ENCODE results near the gene XCL1.
A peak's percentile ranks its signal among the peaks of the same experiment; 100 is the strongest.

Gene XCL1

DNA sequence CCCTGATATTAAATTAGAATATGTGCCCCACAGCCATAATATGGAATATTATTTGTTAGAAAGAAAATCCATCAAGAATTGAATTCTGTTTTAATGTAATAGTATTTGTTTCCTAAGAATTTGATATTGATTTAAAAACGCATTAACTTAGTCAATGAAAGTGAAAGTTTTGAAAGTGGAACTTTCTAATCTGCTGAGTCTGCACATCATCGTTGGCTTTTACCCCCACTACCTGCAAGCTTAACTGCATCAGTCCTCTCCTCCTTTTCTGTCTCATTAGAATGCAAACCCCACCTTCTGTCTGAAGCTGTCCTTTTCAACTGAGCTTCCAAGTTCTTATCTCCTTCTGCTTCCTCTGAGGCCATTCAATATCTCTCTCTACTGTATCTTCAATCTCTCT is 42.5 kb downstream of the XCL1 start:
- no peak for TF ChIP-seq TAF1 (IDR thresholded peaks at IDR 0.05; ENCODE audit: borderline replicate concordance, insufficient read depth, low read length)
- TF ChIP-seq, protein P1, sequence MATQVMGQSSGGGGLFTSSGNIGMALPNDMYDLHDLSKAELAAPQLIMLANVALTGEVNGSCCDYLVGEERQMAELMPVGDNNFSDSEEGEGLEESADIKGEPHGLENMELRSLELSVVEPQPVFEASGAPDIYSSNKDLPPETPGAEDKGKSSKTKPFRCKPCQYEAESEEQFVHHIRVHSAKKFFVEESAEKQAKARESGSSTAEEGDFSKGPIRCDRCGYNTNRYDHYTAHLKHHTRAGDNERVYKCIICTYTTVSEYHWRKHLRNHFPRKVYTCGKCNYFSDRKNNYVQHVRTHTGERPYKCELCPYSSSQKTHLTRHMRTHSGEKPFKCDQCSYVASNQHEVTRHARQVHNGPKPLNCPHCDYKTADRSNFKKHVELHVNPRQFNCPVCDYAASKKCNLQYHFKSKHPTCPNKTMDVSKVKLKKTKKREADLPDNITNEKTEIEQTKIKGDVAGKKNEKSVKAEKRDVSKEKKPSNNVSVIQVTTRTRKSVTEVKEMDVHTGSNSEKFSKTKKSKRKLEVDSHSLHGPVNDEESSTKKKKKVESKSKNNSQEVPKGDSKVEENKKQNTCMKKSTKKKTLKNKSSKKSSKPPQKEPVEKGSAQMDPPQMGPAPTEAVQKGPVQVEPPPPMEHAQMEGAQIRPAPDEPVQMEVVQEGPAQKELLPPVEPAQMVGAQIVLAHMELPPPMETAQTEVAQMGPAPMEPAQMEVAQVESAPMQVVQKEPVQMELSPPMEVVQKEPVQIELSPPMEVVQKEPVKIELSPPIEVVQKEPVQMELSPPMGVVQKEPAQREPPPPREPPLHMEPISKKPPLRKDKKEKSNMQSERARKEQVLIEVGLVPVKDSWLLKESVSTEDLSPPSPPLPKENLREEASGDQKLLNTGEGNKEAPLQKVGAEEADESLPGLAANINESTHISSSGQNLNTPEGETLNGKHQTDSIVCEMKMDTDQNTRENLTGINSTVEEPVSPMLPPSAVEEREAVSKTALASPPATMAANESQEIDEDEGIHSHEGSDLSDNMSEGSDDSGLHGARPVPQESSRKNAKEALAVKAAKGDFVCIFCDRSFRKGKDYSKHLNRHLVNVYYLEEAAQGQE (IDR thresholded peaks at IDR 0.05; ENCODE audit: insufficient read depth in 1 of 2, low read depth in 2 of 2, low read length in 2 of 2): no peak
- TF ChIP-seq POLR2AphosphoS5 (IDR thresholded peaks at IDR 0.05; ENCODE audit: low read depth, low read length): no peak
- TF ChIP-seq FOXP2 (optimal IDR thresholded peaks at IDR 0.05; ENCODE audit: borderline replicate concordance, extremely low read depth, extremely low read length, insufficient read depth): no peak
- TF ChIP-seq SIN3A (IDR thresholded peaks at IDR 0.05; ENCODE audit: borderline replicate concordance, insufficient read depth, low read length): no peak

DNA sequence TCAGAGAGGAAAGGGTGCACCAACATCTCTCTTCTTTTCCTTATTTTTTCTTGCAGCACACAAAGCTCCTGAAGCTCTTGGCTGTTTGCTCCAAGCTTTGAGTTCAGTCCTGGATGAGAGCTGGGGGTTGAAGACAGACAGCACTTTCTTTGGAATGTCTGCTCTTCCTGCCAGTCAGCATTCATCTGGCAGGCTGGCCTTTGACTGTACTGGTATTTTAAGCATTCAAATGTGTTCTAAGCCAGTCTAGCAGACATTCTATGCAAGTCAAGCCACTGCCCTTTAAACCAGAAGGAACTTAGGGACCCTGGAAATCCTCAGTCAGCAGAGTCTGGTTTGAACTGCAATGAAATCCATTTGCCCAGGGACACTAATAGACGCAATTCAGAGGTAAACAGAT is 45.0 kb downstream of the XCL1 start:
- TF ChIP-seq TAF1 (IDR thresholded peaks at IDR 0.05; ENCODE audit: borderline replicate concordance, insufficient read depth, low read length): no peak
- TF ChIP-seq POLR2AphosphoS5 (IDR thresholded peaks at IDR 0.05; ENCODE audit: low read depth, low read length): no peak

GRCh38 chr1:168623003-168623828 is 46.8 kb downstream of the XCL1 start:
- peak; percentile 10; the same call in 1 of the 2 replicates for TF ChIP-seq TAF1 (IDR thresholded peaks at IDR 0.05; ENCODE audit: borderline replicate concordance, insufficient read depth, low read length)
- no peak for TF ChIP-seq FOXP2 (optimal IDR thresholded peaks at IDR 0.05; ENCODE audit: borderline replicate concordance, extremely low read depth, extremely low read length, insufficient read depth)
- TF ChIP-seq POLR2AphosphoS5 (IDR thresholded peaks at IDR 0.05; ENCODE audit: low read depth, low read length): no peak

- no peak for TF ChIP-seq TAF1 (IDR thresholded peaks at IDR 0.05; ENCODE audit: borderline replicate concordance, insufficient read depth, low read length)
- TF ChIP-seq POLR2AphosphoS5 (IDR thresholded peaks at IDR 0.05; ENCODE audit: low read depth, low read length): no peak
- no peak for TF ChIP-seq FOXP2 (optimal IDR thresholded peaks at IDR 0.05; ENCODE audit: borderline replicate concordance, extremely low read depth, extremely low read length, insufficient read depth)
- no peak for TF ChIP-seq SIN3A (IDR thresholded peaks at IDR 0.05; ENCODE audit: borderline replicate concordance, insufficient read depth, low read length)
- TF ChIP-seq, protein P1 (IDR thresholded peaks at IDR 0.05; ENCODE audit: insufficient read depth in 1 of 2, low read depth in 2 of 2, low read length in 2 of 2): no peak
These were observed 47.4 kb downstream of the XCL1 start for GRCh38 chr1:168623831-168624230.

- TF ChIP-seq TAF1 (IDR thresholded peaks at IDR 0.05; ENCODE audit: borderline replicate concordance, insufficient read depth, low read length) (no peak), FOXP2 (optimal IDR thresholded peaks at IDR 0.05; ENCODE audit: borderline replicate concordance, extremely low read depth, extremely low read length, insufficient read depth) (no peak), SIN3A (IDR thresholded peaks at IDR 0.05; ENCODE audit: borderline replicate concordance, insufficient read depth, low read length) (no peak), POLR2AphosphoS5 (IDR thresholded peaks at IDR 0.05; ENCODE audit: low read depth, low read length) (no peak)
- TF ChIP-seq, protein P1 (IDR thresholded peaks at IDR 0.05; ENCODE audit: insufficient read depth in 1 of 2, low read depth in 2 of 2, low read length in 2 of 2): no peak
These were observed 49.9 kb downstream of the XCL1 start for GRCh38 chr1:168626326-168626725.

- TF ChIP-seq, protein P1 (IDR thresholded peaks at IDR 0.05; ENCODE audit: insufficient read depth in 1 of 2, low read depth in 2 of 2, low read length in 2 of 2): no peak
- no peak for TF ChIP-seq SIN3A (IDR thresholded peaks at IDR 0.05; ENCODE audit: borderline replicate concordance, insufficient read depth, low read length)
- no peak for TF ChIP-seq FOXP2 (optimal IDR thresholded peaks at IDR 0.05; ENCODE audit: borderline replicate concordance, extremely low read depth, extremely low read length, insufficient read depth)
- no peak for TF ChIP-seq TAF1 (IDR thresholded peaks at IDR 0.05; ENCODE audit: borderline replicate concordance, insufficient read depth, low read length)
- TF ChIP-seq POLR2AphosphoS5 (IDR thresholded peaks at IDR 0.05; ENCODE audit: low read depth, low read length): no peak
These were observed 51.0 kb downstream of the XCL1 start for GRCh38 chr1:168627370-168627769.
